WI38 (cell line): ENCODE data around the gene AGTRAP.

Experiments
- H3K4me3 ChIP-seq: 2 replicates; pipeline ENCODE4 v1.5.1; 2011; ENCODE audit warnings: low read depth, mild to moderate bottlenecking, control low read depth, low read length
- TF ChIP-seq, protein P1 (sequence below): IDR thresholded peaks from 2 replicates; pipeline ENCODE4 v1.5.1; 2012; ENCODE audit warnings: low read depth, mild to moderate bottlenecking, control low read depth, low read length

AGTRAP gene

DNA sequence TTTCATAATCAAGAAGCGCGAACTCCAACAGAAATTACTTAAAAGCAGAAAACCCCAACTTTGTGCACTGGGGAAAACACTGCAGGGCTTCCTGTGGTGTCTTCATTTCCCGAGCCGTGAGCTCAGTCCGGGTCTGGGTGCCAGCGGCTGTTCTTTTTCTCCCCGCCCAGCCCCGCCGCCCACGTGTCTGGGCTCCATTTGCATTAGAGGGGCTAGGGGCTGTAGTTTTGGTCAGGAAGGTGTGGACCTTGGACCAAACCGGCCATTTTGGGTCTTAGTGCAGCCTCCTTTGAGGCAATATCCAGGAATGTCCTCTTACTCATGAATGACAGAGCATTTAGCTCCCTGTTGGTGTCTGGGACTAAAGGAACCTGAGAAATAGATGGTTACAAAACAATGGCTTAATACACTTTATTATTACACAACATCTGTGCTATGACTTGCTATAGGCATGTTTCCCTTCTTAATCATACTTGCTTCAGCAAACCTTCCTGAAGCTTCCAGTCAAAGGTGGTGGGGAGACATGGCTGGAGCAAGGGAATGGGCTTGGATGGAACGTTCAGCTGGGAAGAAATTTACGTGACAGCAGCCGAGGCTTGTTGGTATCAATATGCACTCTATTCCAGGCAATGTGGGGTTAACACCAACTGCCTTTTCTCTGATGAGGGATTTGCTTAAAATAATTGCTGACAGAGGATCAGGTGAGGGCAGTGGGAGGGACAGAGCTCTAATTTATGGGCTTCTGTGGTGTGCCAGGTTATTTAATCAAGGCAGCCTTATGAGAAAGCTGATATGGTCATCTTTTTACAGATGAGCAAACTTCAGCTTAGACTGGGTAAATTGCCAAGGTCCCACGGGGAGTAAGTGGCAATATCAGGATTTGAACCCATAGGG is 1.1 kb downstream of the AGTRAP start:
- TF ChIP-seq, protein P1, sequence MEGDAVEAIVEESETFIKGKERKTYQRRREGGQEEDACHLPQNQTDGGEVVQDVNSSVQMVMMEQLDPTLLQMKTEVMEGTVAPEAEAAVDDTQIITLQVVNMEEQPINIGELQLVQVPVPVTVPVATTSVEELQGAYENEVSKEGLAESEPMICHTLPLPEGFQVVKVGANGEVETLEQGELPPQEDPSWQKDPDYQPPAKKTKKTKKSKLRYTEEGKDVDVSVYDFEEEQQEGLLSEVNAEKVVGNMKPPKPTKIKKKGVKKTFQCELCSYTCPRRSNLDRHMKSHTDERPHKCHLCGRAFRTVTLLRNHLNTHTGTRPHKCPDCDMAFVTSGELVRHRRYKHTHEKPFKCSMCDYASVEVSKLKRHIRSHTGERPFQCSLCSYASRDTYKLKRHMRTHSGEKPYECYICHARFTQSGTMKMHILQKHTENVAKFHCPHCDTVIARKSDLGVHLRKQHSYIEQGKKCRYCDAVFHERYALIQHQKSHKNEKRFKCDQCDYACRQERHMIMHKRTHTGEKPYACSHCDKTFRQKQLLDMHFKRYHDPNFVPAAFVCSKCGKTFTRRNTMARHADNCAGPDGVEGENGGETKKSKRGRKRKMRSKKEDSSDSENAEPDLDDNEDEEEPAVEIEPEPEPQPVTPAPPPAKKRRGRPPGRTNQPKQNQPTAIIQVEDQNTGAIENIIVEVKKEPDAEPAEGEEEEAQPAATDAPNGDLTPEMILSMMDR = no peak
- H3K4me3 ChIP-seq = peak overlapping the region; percentile 86

DNA sequence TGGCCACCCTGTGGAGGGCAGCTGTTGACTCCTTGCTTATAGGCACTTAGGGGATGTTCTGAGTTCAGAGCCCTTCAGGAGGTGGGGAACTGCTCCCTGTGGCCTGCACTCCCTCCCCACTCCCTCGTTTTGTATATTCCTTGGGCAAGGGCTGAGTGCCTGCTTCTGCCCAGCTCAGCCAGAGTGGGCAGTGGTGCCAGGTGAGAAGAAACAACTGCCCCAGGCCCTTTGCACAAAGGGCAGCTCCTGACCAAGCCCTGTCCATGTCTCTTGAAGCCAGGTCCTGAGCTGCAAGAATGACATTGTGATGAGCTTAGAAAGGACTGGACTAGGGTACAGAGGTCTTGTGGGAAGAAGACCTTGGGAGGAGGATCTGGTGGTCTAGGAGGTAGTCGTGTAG is 2.2 kb downstream of the AGTRAP start:
- TF ChIP-seq, protein P1 = no peak
- H3K4me3 ChIP-seq = no peak overlapping the region

DNA sequence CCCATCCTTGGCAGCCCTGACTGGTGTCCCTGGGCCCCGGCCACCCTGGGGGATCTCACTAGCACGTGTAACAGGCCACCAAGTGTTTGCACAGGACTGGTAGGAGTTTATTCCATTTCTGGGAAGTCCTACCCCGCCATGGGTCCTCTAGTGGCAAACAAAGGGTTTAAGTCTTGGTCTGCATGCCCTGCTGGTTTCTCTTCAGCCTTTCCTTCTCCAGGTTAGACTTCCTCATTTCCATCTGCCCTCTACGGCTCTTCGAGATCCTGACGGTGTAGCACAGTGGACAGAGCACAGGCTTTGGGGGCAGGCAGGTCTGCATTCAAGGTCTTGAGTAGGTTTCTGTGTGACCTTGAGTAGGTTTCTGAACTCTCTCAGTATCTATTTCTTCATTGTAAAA is 2.8 kb downstream of the AGTRAP start:
- TF ChIP-seq, protein P1 = no peak
- no peak overlapping the region for H3K4me3 ChIP-seq

DNA sequence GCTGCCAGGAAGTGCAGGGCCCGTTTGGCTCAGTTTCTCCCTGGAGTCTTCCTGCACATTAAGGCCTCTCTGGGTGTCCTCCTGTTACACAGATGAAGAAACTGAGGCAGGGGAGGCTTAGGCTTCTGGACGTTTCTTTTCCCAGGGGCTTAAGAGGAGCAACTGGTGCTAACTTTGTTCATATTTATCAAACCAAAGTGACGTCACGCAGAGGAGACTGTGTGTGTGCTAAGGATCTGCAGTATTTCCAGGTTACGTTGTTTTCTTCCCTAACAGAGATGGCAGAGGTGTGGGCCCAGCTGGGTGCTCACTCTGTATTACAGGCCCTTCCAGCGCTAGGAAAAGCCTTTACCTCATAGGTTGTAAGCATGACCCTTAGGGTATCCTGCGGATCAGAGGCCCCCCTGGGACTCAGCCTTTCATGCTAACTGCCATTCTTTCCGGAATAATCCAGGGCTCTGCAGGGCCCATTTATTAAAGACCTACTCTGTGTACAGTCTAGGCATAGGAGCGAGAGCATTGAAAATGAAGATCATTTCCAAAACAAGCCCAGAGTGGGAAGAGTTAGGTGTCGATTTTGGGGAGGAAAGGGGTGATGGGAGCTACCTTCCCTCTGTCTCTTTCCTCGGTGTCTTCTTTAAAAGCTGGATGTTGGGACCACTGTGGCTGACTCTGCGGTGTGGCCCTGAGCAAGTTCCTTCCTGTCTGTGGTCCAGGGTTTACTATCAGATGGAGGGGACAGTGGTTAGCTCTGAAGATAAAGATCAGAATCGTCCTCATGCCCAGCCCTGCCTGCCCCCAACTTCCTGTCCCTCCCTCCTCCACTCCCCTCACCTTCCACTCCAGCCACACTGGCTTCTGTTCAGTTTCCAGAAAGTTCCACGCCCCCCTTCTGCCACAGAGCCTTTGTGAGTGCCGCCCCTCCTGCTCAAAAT is 4.6 kb downstream of the AGTRAP start:
- H3K4me3 ChIP-seq = no peak overlapping the region
- TF ChIP-seq, protein P1 = no peak

DNA sequence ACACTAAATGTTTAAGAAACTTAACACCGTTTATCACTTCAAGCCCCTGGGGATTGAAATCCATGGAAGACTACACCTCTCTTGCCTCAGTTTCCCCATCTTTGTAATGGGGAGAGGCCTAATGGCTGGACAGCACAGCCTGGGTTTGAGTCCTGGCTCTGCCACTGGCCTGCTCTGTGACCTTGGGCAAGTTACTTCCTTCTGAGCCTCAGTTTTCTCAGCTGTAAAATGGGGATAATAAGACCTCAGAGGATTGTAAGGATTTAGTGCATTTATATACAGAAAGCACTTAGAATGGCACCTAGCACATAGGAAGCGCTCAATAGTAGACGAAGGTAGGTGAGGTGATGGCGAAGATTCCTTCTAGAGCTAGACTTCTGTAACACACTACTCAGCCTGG is 5.5 kb downstream of the AGTRAP start:
- no peak overlapping the region for H3K4me3 ChIP-seq
- TF ChIP-seq, protein P1 = no peak

DNA sequence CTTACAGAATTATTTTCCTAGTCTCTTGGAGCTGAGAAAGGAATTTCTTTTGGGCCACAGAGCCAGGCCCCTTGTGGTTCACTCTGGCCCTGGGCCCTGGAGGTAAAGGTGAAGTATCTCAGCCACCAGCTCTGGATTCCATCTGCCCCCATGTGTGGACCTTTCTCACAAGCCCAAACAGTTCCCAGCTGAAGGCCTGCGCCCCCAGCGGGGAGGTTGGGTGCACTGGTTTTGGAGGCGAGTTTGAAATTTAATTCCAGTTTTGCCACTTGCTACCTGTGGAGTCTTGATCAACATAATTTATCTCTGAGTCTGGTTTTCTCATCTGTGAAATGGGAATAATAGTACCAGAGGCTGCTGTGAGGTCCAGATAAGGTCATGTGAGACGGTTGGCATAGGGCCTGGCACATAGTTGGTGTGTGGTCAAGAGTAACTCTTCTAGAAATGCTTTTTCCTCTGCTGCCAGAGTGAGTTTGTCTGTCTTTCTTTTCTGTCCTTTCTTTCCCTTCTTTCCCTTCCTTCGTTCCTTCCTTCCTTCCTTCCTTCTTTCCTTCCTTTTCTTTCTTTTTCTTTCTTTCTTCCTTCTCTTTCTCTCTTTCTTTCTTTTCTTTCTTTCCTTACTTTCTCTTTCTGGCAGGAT is 6.1 kb downstream of the AGTRAP start:
- no peak overlapping the region for H3K4me3 ChIP-seq
- TF ChIP-seq, protein P1 = no peak
